ENCODE data around the gene C9orf153.

Gene C9orf153

GRCh38 chr9:86187121-86187520 lies 72.3 kb downstream of the C9orf153 start:
- DNase-seq (ENCODE audit: low read depth), result no peak

- no peak for DNase-seq (ENCODE audit: low read depth)
These were observed 72.8 kb downstream of the C9orf153 start for GRCh38 chr9:86186696-86187095.

GRCh38 chr9:86185872-86186271 lies 73.6 kb downstream of the C9orf153 start:
- DNase-seq (ENCODE audit: low read depth), result no peak

- no peak for DNase-seq (ENCODE audit: low read depth)
These were observed 75.3 kb downstream of the C9orf153 start for GRCh38 chr9:86184138-86184524.

- DNase-seq (ENCODE audit: low read depth), result no peak
These were observed 76.0 kb downstream of the C9orf153 start for GRCh38 chr9:86183229-86184137.

GRCh38 chr9:86181379-86182315 lies 77.8 kb downstream of the C9orf153 start:
- no peak for DNase-seq (ENCODE audit: low read depth)

- no peak for DNase-seq (ENCODE audit: low read depth)
These were observed 81.0 kb downstream of the C9orf153 start for GRCh38 chr9:86178503-86178902.

- DNase-seq (ENCODE audit: low read depth), result no peak
These were observed 81.5 kb downstream of the C9orf153 start for GRCh38 chr9:86177995-86178394.

- no peak for DNase-seq (ENCODE audit: low read depth)
These were observed 83.0 kb downstream of the C9orf153 start for GRCh38 chr9:86176468-86176867.

- DNase-seq (ENCODE audit: low read depth), result no peak
These were observed 83.6 kb downstream of the C9orf153 start for GRCh38 chr9:86175743-86176456.

- DNase-seq (ENCODE audit: low read depth), result no peak
These were observed 84.2 kb downstream of the C9orf153 start for GRCh38 chr9:86175223-86175622.

Data from activated T-cell treated with anti-CD3 and anti-CD28 coated beads for 48 hours (primary cell).